Esophagus muscularis mucosa (tissue), 4 donors: ENCODE results near the gene SLC40A1. TPM values are rescaled to one million over a fixed set of nuclear protein-coding genes. Genes with fewer than 3 reads are reported as not detected.
A peak's percentile ranks its signal among the peaks of the same experiment; 100 is the strongest.

Experiments used
- DNase-seq: peaks from one replicate; pipeline ENCODE4 v3.0.0-alpha.2; 2017; ENCODE audit errors: extremely low spot score
- H3K27ac ChIP-seq, 4 donors: fragments of 200-600 bp; sonication (generic); replicated peaks in 1 of 4; 1 replicate in 3 of 4; 2 replicates in 1 of 4; pipeline ENCODE4 v1.5.1; 2016 to 2019; ENCODE audit warnings: mild to moderate bottlenecking in 1 of 4
- H3K27me3 ChIP-seq, 4 donors: fragments of 200-600 bp; sonication (generic); one replicate each; pipeline versions ENCODE4 v1.5.1 to v1.6.0; 2016 to 2019
- H3K36me3 ChIP-seq, 4 donors: fragments of 200-600 bp; sonication (generic); one replicate each; pipeline ENCODE4 v1.5.1; 2016 to 2019
- H3K4me1 ChIP-seq, 4 donors: fragments of 200-600 bp; sonication (generic); one replicate each; pipeline ENCODE4 v1.5.1; 2016 to 2019
- H3K4me3 ChIP-seq, 4 donors: fragments of 200-600 bp; sonication (generic); 1 replicate in 2 of 4; 2 replicates in 2 of 4; pipeline ENCODE4 v1.5.1; 2016 to 2019; ENCODE audit warnings: mild to moderate bottlenecking in 4 of 4, moderate library complexity in 1 of 4
- H3K9me3 ChIP-seq, 4 donors: fragments of 200-600 bp; sonication (generic); 1 replicate in 3 of 4; 2 replicates in 1 of 4; pipeline ENCODE4 v1.5.1; 2016 to 2019
- CTCF ChIP-seq, 3 experiments: fragments of 200-600 bp in 2 of 3; fragments of 450-650 bp in 1 of 3; sonication (generic) in 2 of 3; IDR thresholded peaks; one replicate each; pipeline ENCODE4 v1.5.1; 2017 to 2019; ENCODE audit warnings: antibody characterized with exemption in 3 of 3, mild to moderate bottlenecking in 2 of 3, moderate library complexity in 1 of 3
- EP300 ChIP-seq: sonication (generic); formaldehyde crosslinking; IDR thresholded peaks from one replicate; pipeline ENCODE4 v1.6.1; 2017; ENCODE audit warnings: antibody characterized with exemption
- POLR2A ChIP-seq: fragments of 450-650 bp; IDR thresholded peaks from one replicate; pipeline ENCODE4 v1.6.1; 2017; ENCODE audit warnings: antibody characterized with exemption, moderate library complexity, mild to moderate bottlenecking, low read depth
- POLR2AphosphoS5 ChIP-seq, 2 donors: sonication (generic); formaldehyde crosslinking; IDR thresholded peaks; one replicate each; pipeline ENCODE4 v1.6.1; 2017; ENCODE audit warnings: antibody characterized with exemption in 2 of 2
- WGBS: methylation state at CpG from one replicate; pipeline ENCODE4 v1.1.5; 2018; 5-methylcytosine and 5-hydroxymethylcytosine counted together
- intact Hi-C: fragments of 100-400 bp; cut with DNase I; formaldehyde crosslinking; loops from one replicate; pipeline ENCODE4 v1.15.1; 2023
- total RNA-seq, 4 donors: library from RNA; depleted of rRNA; stranded (reverse); fragments of >200 nt; gene quantifications; one replicate each; pipeline versions ENCODE4 v1.1.0 to v1.2.1, GENCODE V29; 2016

The SLC40A1 gene
- total RNA-seq, 4 donors from 2014 or later, result 35.3 to 80.9 (median 40.8) TPM

- Histone ChIP-seq H3K36me3 (no peaks in the 10 kb centered on the region), H3K4me3 (no peak overlapping the region), H3K4me1 (peaks cover 25 to 72% (median 66%) of the 10 kb centered on the region in 4 donors), H3K27ac (peak overlapping the region; percentile 4 to 53 (median 46)), H3K27me3 (no peaks in the 10 kb centered on the region), H3K9me3 (no peaks in the 10 kb centered on the region)
- WGBS, result 64% methylated on average over 1 of the region's 1 CpG
- TF ChIP-seq EP300, result no peak
- TF ChIP-seq POLR2AphosphoS5 (IDR thresholded peaks at IDR 0.05), result no peak
- TF ChIP-seq POLR2A, result no peak
- TF ChIP-seq CTCF (IDR thresholded peaks at IDR 0.05), result no peak
- intact Hi-C loops, result no loop called here
- DNase-seq, result no peak
These were observed 27.0 kb downstream of the SLC40A1 start for GRCh38 chr2:189553504-189554088.

DNA sequence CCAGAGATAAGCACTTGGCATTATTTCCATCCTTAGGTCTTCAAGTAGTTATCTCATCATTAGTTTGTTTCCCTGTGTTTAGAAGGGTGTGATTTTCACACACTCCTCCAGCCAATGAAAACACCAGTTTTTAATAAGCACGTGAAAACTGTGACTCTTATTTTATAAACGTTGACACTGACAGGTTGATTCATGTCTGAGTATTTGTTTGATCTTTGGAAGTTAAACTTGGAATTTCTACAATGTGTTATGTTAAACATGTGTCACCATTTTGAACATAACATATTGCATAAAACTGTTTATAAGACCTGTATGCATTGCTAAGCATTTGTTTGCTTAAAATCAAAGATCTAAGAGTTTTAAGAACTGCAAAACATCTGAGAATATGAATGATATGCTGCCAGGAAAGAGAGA is 27.6 kb downstream of the SLC40A1 start:
- H3K27ac ChIP-seq, result peak overlapping the region; percentile 15 to 53 (median 46)
- WGBS, result 33% methylated on average over 2 of the region's 2 CpGs
- peaks cover 26 to 76% (median 72%) of the 10 kb centered on the region in 4 donors for H3K4me1 ChIP-seq
- no peaks in the 10 kb centered on the region for H3K9me3 ChIP-seq
- H3K36me3 ChIP-seq, result no peaks in the 10 kb centered on the region
- H3K4me3 ChIP-seq, result no peak overlapping the region
- intact Hi-C loops, result no loop called here
- DNase-seq, result no peak
- TF ChIP-seq POLR2A (no peak), POLR2AphosphoS5 (IDR thresholded peaks at IDR 0.05) (no peak), CTCF (IDR thresholded peaks at IDR 0.05) (no peak), EP300 (no peak)
- no peaks in the 10 kb centered on the region for H3K27me3 ChIP-seq

DNA sequence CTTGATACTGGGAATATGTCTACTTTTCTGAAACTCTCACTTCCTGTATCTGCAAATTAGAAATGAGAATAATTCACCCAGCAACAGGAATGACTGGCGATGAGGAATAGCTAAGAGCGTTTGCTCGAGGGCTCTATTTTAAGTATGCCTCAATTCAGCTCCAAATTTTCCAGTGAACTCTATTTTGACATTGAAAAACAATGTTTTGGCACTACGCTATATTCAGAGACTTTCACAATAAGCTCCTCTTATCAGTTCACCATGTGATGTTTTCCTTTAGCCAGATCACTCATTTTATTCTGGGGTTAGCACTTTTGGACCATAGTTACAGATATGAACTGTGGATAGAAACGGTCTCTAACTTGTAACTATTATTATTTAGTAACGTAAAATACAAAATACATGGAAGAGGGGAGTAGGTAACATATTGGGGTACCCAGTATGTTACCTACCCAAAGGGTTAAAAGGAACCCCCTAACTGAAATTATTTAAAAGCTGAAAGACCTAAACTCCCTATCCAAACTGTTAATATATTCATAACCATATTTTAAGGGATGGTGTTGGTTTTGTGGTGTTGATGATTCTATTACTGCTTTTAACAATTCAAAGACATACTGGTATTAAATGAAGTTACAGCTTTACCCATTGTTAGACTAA is 28.1 kb downstream of the SLC40A1 start:
- H3K27ac ChIP-seq, result peak overlapping the region; percentile 15 to 53 (median 46)
- no peak for DNase-seq
- no peaks in the 10 kb centered on the region for H3K9me3 ChIP-seq
- no peaks in the 10 kb centered on the region for H3K36me3 ChIP-seq
- H3K4me1 ChIP-seq, result peaks cover 26 to 75% (median 67%) of the 10 kb centered on the region in 4 donors
- H3K27me3 ChIP-seq, result no peaks in the 10 kb centered on the region
- intact Hi-C loops, result no loop called here
- 30% methylated on average over 6 of the region's 6 CpGs for WGBS
- TF ChIP-seq EP300, result no peak
- no peak for TF ChIP-seq POLR2AphosphoS5 (IDR thresholded peaks at IDR 0.05)
- TF ChIP-seq CTCF (IDR thresholded peaks at IDR 0.05), result no peak
- no peak for TF ChIP-seq POLR2A
- H3K4me3 ChIP-seq, result no peak overlapping the region

DNA sequence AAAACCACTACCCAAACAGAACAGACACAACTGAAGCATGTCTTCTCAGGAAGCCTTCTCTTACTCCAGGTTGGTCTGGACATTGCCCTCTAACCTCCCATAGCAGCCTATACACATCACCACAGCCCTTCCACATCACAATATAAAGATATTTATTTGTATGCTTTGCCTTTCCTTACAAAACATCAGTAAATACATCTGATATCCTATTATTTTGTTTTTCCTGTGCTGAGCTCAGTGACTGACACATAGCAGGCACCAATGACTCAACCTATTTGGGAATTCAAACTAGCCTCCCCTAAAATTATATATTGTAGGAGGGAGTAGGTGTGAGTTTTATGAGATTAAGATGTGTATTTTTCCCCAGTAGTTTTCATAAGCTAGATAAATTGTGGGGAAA is 28.8 kb downstream of the SLC40A1 start:
- intact Hi-C loops, result no loop called here
- TF ChIP-seq CTCF (IDR thresholded peaks at IDR 0.05), result no peak
- TF ChIP-seq POLR2A, result no peak
- no peak for TF ChIP-seq POLR2AphosphoS5 (IDR thresholded peaks at IDR 0.05)
- TF ChIP-seq EP300, result no peak
- Histone ChIP-seq H3K9me3 (no peaks in the 10 kb centered on the region), H3K4me1 (peaks cover 26 to 75% (median 65%) of the 10 kb centered on the region in 4 donors), H3K27me3 (no peaks in the 10 kb centered on the region), H3K4me3 (no peak overlapping the region), H3K27ac (peak overlapping the region; percentile 15 to 53 (median 46)), H3K36me3 (no peaks in the 10 kb centered on the region)
- no peak for DNase-seq
